SK-N-DZ (cell line): ENCODE measurements around the gene FKBP11. TPM values are rescaled to one million over a fixed set of nuclear protein-coding genes. Genes with fewer than 3 reads are reported as not detected.

Source experiments
- DNase-seq: peaks from one replicate; pipeline ENCODE4 v3.0.0-alpha.2; 2015; ENCODE audit warnings: low spot score
- polyA plus RNA-seq, 2 experiments: library from polyadenylated mRNA; depleted of rRNA; stranded (reverse); fragments of >200 nt; gene quantifications; 2 replicates each; pipeline ENCODE4 v1.2.3, GENCODE V29; 2014

The FKBP11 gene
- 4.9 and 8.8 TPM in 2 replicates for polyA plus RNA-seq (2014; cell fraction: cytosol; rRNA removed)
- 23.0 and 35.3 TPM in 2 replicates for polyA plus RNA-seq (2014; cell fraction: nucleus; rRNA removed)

DNA sequence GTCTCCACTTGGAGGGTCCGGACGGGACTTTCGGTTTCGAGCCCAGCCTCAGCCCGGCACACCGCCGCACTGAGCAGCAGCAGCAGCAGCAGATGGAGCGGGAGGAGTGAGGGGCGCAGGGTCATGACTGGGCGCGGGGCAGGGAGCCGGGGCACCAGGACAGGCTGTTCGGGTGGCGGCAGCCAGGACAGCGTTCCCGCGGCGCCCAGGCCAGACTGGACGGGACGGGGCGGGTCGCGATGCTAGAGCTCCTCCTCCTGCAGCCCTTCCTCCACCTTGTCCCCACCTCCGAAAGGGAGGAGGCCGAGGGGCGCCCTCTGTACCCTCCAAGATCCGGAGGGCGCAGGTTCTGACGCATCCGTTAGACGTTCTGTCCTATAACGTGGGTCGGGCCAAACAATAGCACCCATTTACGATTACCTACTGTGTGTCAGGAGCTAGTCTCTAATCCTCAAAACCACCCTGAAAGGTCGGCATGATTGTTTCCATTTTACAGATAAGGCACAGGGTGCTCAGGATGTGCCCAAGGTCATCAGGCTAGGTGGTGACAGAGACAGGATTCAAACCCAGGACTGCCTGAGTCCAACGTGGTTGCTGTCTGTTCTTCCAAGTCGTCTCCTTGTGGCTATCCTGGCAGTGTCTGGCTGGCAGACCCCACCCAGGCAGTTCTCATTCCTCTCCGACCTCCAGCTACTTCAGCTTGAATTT is at the start of gene FKBP11:
Gene FKBP11, minus strand, starts transcription at position 189 of the 708 bp plus-strand sequence. Its CDS starts 64 bp downstream, at position 125.
- no peak for DNase-seq

- DNase-seq = no peak
Observed at GRCh38 chr12:48973941-48974673, 48.8 kb upstream of the FKBP11 start.

GRCh38 chr12:48973531-48973930 is 48.2 kb upstream of the FKBP11 start:
- no peak for DNase-seq

DNA sequence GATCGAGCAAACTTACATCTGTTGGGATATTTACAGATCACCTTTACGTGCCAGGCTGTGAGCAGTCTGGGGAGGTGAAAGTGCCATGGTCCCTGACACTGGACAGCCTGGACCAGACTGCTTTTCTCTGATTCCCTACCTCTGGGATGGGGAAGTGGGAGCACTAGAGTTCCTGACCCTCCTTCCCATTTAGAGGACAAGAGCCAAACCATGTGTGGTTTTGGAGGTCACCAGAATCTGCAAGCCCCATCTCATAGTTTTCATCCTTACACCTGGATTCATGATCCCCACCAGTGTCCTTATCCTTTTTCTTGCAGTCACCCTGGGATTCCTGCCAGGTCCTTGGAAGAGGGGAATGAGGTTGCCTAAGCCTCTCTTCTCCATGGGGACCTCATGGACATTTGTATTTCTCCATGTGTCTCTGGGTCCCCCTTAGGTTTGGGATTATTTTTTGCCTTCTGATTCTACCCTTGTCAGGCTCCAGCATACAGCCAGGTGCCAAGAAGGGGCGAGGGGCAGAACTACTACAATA is 47.7 kb upstream of the FKBP11 start:
- DNase-seq = no peak

DNA sequence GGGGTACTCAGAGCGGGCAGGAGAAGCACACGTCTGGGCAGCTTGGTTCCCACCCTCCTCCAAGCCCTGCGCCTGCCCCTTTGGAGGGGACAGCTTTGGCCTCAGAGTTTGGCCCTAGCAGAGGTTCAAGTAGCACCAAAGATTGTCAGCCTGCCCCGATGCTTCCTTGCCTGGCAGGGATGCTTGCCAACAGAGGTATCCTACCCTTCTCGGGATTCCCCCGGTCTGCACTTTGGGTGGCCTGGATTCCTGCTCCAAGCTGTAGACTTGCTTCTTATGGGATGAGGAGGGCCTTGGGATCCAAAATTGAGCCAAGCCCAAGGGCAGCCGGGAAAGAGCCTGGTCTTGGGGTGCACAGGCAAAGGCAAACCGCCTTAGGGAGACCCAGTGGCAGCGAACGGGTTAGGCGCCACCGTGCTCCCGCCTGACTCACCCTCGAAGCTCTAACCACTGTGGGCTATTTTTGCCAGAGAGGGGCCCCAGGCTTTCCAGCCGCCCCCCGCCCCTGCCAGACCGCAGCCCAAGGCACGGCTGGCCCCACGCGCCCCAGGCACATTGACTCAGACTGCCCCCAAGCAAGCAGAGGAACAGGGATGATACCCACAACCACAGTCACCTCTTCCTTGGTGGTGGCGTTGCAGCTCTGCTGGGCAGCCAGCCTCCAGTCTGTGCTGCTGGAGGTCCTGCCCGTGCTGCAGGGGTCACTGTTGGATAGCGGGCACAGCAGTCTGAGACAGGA is 47.1 kb upstream of the FKBP11 start:
- no peak for DNase-seq

DNA sequence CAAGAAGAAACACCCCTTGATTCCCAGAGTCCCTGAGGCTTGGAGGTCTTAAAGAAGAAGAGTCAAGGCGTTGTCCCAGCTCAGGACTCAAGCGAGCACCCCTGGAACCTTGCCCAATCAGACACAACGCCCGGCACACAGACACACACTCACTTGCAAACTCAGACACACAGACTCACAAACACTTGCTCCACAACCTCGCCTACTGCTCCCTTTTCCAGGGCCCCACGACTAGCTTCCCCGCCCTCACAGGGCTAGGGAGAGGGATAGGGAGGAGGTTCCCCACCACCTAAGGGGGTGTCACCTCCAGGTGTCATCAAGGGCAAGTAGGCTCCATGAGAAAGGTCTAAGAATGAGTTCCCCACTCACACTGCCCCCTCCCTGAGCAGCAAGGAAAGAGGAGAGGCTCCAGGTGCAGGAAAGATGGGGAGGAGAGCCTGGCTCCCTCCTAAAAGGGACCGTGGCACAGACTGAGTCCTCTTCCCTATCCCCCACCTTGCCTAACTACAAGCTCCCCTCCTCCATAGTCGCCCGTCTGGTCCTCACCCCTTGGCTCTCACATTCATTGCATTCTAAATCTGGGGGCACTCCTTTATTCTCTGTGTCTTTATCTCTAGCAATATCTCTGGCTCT is 45.5 kb upstream of the FKBP11 start:
- DNase-seq = no peak

GRCh38 chr12:48969833-48970701 is 44.8 kb upstream of the FKBP11 start:
- no peak for DNase-seq

GRCh38 chr12:48969160-48969771 is 44.0 kb upstream of the FKBP11 start:
- DNase-seq = no peak

- DNase-seq = no peak
Observed at GRCh38 chr12:48968467-48968866, 43.2 kb upstream of the FKBP11 start.

DNA sequence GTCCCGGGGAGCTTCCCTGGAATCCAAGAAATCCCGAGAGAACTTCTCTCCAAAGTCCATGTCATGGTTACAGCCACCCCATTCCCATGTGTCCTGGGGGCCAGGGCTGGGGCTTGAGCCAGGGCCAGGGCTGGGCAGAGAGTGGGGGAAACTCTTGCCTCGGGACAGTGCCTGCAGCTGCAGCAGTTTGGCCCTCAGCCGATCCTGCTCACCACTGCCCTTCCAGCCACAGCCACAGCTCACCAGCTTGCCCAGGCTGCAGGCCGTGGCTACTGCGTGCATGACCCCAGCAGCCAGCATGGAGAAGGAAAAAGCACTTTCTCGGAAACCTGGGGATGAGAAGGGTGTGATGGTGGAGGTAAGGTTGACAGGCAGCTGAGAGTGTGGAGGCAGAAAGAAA is 42.7 kb upstream of the FKBP11 start:
- DNase-seq = no peak

DNA sequence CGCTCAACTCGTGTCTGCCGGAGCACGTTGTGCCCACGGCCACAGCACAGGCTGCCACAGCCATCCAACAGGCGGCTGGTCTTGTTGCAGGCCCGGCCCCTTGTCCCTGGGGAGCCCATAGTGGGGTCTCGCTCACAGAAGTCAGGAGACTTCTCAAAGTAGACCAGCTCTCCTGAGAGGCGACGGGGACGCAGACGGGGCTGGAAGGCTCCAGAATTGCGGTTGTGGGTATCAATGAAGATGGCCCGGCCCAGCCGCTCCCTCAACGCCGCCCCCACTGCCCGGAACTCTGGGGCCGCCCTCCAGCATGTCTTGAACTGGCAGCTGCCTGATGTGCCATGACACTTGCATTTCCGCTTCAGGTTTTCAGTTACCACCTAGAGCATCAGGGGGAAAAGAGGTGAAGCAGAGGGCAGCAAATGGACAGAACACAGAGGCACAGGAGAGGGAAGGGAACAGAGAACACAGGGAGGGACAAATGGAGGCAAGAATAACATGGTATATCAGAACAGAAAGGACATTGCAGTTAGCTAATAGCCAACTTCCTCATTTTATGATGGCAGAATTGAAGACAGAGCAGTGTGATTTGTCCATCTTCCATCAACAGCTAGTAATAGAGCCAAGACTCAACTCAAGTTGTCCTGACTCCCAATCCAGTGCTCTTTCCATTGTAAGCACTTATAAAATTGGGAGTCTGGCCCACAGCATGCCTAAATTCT is 41.0 kb upstream of the FKBP11 start:
- DNase-seq = no peak

DNA sequence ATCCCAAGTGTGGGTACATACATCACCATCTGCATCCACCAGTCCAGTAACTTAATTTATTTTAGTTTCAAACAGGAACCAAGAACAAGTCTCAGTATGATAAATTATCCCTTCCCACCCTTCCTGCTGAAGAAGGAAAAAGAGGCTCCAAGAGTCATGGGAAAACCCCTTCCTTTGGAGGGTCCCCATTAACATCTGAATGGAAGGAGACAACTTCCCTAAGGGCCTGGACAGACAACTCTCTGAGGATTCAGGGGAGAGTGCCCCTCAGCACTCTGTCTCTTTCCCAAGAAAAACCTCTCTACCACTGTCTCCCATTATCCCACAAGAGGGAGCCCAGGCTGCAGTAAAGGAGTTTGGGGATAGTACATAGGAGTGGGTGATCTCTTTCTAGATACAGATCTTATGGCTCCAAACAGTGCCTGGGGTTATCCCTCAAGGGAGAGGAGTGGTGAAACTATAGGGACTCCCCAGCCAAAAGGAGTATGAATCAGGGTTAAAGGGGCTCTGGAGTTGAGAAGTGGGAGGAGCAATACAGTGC is 40.1 kb upstream of the FKBP11 start:
- DNase-seq = no peak

GRCh38 chr12:48961801-48962200 is 36.5 kb upstream of the FKBP11 start:
- DNase-seq = no peak

DNA sequence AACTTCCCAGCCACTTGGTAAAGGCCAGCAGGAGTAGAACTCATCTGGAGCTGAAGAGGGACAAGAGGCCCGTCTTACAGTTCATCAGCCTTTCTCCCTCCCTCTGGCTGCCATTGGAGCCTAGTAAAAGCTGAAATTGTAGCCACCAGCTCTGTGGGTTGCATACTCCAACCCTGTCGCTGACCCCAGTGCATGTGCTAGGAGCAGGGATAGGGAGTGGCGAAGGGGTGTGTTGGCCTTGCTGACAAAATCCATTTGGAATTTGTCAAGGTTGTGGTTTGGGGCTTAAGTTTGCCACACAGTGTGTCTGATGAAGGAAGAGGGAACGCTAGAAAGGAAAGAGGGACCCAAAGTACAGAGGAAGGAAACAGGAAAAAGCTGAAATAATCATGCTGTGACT is 36.0 kb upstream of the FKBP11 start:
- DNase-seq = no peak

GRCh38 chr12:48960834-48961233 is 35.5 kb upstream of the FKBP11 start:
- DNase-seq = no peak

DNA sequence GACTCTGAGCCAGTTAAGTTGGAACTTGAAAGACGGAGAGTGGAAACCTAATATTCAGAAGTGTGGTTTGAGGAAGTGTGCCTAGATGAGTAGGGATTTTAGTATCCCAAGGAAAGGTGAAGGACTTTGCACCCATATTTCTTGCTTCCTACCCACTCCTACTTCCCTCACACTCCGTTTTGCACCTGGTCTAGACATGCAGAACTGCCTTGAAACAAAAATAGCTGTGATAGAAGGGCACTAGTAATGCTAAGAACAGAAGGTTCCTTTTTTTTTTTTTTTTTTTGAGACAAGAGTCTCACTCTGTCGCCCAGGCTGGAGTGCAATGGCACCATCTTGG is 32.7 kb upstream of the FKBP11 start:
- DNase-seq = no peak

GRCh38 chr12:48957141-48958048 is 32.1 kb upstream of the FKBP11 start, which contains the start of gene ARF3:
Gene ARF3, minus strand, starts transcription at chr12:48957487. Its CDS starts 16,392 bp downstream, at chr12:48941095.
- peak; percentile 95 for DNase-seq
